GM19468 (cell line): ENCODE data around the gene CEL.
"Not testable (repeated sequence)": the region's sequence is repeated elsewhere in the genome, so short reads cannot be mapped to it uniquely, and the experiment has no call there.

Experiments used
- ATAC-seq: cut with Tn5 transposase; IDR thresholded peaks from one replicate; pipeline ENCODE4 v1.9.1; 2021; ENCODE audit warnings: mild to moderate bottlenecking, moderate library complexity, moderate number of reproducible peaks; ENCODE audit not compliant: unreplicated experiment; ENCODE audit errors: extremely low read depth

Gene CEL

GRCh38 chr9:133080786-133081779, 19.3 kb downstream of the CEL start:
- not testable (repeated sequence) for ATAC-seq

DNA sequence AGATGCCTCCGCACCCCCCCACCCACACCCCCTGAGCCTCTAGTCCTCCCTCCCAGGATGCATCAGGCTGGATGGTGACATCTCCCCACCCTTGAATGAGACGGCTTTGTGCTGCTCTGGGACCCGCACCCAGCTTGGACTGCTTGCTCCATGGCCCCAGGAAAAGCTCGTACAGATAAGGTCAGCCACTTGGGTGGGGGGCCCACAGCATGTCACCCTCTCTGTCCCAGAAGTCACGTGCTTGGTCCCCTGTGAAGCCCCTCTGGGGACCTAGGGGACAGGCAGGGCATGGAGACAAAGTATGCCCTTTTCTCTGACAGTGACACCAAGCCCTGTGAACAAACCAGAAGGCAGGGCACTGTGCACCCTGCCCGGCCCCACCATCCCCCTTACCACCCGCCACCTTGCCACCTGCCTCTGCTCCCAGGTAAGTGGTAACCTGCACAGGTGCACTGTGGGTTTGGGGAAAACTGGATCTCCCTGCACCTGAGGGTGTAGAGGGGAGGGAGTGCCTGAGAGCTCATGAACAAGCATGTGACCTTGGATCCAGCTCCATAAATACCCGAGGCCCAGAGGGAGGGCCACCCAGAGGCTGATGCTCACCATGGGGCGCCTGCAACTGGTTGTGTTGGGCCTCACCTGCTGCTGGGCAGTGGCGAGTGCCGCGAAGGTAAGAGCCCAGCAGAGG, 20.3 kb downstream of the CEL start:
- not testable (repeated sequence) for ATAC-seq

DNA sequence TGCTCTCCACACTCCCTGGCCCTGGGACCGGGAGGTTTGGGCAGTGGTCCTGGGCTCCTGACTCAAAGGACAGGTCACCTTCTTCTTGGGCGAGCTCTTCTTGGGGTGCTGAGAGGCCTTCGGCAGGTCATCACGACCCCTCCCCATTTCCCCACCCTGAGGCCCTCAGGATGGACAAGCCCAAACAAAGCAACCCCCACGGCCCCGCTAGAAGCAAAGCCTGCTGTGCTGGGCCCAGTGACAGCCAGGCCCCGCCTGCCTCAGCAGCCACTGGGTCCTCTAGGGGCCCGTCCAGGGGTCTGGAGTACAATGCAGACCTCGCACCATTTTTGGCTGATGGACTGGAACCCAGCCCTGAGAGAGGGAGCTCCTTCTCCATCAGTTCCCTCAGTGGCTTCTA, 21.9 kb downstream of the CEL start:
- ATAC-seq: not testable (repeated sequence)

DNA sequence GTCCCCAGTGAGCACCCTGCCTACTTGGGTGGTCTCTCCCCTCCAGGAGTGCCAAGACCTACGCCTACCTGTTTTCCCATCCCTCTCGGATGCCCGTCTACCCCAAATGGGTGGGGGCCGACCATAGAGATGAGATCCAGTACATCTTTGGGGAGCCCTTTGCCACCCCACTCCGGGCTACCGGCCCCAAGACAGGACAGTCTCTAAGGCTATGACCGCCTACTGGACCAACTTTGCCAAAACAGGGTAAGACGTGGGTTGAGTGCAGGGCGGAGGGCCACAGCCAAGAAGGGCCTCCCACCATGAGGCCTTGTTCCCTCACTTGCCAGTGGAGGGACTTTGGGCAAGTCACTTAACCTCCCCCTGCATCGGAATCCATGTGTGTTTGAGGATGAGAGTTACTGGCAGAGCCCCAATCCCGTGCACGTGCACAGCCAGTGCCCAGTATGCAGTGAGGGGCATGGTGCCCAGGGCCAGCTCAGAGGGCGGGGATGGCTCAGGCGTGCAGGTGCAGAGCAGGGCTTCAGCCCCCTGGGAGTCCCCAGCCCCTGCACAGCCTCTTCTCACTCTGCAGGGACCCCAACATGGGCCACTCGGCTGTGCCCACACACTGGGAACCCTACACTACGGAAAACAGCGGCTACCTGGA, 24.6 kb downstream of the CEL start:
- ATAC-seq: not testable (repeated sequence)

DNA sequence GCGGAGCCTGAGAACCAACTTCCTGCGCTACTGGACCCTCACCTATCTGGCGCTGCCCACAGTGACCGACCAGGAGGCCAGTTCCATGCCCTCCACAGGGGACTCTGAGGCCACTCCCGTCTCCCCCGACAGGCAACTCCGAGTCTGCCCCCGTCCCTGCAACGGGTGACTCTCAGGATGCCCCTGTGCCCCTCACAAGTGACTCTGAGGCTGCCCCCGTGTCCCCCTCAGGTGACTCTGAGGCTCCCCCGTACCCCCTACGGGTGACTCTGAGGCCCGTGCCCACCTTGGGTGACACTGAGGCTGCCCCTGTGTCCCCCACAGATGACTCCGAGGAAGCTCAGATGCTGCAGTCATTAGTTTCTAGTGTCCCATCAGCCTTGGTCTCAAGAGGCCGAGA, 25.1 kb downstream of the CEL start:
- no peak for ATAC-seq

- ATAC-seq: no peak
These were observed 25.8 kb downstream of the CEL start for GRCh38 chr9:133087429-133088145.

DNA sequence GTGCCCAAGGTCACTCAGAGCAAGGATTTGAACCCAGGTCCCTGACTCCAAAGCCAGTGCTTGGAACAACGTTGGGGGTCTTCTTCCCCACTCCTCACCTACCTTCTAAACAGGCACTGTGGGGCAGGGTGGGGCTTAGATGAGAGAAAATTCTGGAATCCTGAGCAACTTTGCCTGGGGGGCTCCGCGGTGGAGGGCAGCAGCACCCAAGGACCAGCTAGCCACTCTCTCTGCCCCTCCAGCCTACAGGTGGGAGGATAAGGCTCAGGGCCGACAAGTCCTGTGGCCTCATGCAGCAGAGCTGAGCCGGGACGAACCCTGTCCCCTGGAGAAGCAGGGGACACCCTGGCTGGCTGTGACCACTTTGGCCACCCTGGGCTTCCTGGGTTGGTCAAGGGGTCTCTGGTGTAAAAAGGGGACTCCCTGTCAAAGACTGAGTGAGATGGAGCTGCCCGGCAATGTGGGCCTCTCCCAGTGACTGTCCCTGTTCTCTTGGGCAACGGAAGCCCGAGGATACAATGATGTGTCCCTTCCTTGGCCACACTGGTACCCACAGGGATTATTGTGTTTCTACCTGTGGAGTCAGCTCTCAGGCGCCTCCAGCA, 26.5 kb downstream of the CEL start:
- ATAC-seq: no peak

GRCh38 chr9:133088756-133089155, 27.0 kb downstream of the CEL start:
- no peak for ATAC-seq

- no peak for ATAC-seq
These were observed 27.5 kb downstream of the CEL start for GRCh38 chr9:133089271-133089671.

DNA sequence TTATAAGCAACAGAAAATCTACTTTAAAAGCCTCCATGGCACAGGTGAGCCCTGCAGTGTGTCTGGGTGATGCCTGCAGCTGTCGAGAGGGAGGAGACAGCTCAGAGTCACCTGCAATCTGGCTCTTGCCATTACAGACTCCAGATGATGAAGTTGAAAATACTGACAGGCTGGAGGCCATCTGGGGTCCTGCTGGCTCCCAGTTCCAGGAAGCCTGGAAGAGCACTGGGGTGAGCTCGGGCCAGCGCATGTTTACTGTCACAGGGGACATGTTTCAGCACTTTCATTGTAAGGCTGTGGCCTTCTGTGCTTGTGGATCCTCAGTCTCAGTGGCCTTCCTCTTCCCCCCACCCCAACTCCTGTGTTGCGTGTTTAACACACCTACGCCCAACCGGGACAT, 28.4 kb downstream of the CEL start:
- no peak for ATAC-seq

GRCh38 chr9:133090752-133091385, 29.1 kb downstream of the CEL start:
- ATAC-seq: no peak

- ATAC-seq: not testable (repeated sequence)
These were observed 32.6 kb downstream of the CEL start for GRCh38 chr9:133094351-133094750.

GRCh38 chr9:133094842-133095393, 33.1 kb downstream of the CEL start:
- no peak for ATAC-seq

DNA sequence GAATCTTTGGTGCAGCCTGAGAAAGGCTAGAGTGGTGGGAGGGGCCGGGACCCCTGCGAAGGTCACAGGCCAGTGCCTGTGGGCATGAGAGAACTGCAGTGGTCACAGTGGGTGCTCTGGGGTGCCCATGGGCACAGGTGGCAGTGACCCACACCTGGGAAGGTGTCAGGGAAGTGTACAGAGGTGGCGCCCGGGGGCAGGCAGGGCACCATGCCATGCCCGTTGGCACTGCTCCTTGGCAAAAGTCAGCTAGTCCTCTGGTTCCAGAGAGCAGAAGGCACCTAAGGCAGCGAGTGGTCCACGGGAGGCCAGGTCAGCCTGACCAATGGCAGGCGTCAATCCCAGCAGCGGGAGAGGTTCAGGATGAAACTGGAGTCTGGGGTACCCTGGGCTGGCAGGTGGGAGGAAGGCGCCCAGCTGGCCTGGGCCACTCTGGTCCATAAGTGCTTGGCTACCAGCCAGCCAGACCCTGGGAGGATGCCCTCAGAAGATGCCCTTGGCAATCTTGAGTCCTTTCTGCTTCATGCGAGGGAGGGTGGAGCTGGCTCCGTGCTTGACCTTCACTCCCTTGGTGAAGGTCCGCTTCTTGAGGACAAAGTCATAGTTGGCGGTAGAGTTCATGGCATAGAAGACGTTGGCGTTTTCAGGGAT, 36.4 kb downstream of the CEL start:
- no peak for ATAC-seq

DNA sequence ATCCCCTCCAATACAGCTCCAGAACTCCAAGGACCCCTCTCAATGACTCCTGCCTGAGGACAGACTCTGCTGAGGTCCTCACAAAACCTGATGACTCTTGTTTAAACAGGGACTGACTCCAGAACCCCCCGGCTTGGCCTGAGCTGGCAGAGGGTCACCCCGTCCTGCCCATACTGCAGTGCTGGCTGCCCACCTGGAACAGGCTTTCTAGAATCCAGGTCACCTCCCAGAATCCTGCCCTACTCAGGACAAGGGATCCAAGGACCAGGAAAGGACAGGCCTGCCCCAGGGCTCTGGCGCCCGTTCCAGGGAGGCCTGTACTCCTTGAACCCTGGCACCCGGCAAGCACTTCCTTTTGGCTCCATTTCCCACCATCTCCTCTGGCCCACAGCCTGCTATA, 37.1 kb downstream of the CEL start:
- ATAC-seq: no peak

- no peak for ATAC-seq
These were observed 38.1 kb downstream of the CEL start for GRCh38 chr9:133099726-133100505.

DNA sequence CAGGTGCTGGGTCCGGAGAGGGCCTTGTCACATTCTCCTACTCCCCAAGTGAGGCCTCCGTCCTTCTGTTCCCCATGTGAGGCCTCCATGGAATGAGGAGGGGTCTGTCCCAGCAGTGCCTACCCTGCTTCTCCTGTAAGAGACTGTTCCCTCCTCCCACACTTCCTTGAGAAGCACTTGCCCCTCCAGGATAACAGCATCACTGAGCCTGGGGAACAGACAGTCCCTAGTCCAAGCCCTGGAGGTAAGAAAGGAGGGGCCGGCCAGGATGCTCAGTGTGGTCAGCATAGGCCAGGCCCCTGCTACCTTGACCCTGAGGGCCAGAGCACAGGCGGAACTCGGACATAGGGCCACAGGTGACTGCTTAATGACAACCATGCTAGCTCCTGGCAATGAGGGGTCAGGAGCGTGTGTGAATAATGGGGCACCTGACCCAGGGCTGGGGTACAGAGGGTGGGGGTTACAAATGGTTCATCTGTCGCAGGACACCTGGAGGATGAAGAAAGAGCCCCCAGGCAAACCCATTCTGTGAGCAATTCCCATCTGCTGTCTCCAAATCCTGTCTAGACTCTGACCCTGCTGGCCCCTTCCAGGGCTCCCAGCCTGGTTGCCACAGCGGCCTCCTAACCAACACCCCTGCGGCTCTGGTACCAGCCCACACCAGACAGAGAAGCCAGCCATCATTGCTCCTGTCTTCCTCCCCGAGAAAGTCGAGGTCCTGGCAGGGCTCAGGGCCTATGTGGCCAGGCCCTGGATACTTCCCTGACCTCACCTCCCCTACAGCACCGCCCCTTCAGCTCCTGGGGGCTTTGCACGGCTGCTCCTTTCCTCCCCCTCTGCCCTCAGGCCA, 39.0 kb downstream of the CEL start:
- ATAC-seq: no peak
